ENCODE data around the gene NEBL.

Gene NEBL

GRCh38 chr10:20901110-20901509, 4.0 kb upstream of the NEBL start:
- no peak for DNase-seq (ENCODE audit: low spot score)

- DNase-seq (ENCODE audit: low spot score): no peak
Observed at GRCh38 chr10:20898866-20899535, 1.9 kb upstream of the NEBL start.

DNA sequence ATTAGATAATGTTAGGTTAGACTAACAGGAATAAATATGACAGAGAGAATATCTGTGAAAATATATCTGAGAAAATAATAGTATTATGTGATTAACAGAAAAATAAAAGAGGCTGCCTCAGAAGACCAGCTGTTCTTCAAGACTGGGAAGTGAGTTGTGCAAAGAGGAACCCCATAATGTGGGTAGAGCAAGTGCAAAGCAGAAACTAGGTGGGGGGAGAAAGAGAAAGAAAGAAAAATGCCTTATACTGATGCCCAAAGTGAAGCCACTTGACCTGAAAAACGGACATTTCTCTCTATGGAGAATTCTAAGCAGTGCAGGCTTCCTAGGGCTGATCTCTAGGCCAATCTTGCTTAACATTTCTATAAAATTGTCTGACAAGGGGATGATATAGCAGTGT, 3.8 kb downstream of the NEBL start:
- no peak for DNase-seq (ENCODE audit: low spot score)

GRCh38 chr10:20892796-20893195, 4.3 kb downstream of the NEBL start:
- no peak for DNase-seq (ENCODE audit: low spot score)

- no peak for DNase-seq (ENCODE audit: low spot score)
Observed at GRCh38 chr10:20892011-20892585, 5.0 kb downstream of the NEBL start.

DNA sequence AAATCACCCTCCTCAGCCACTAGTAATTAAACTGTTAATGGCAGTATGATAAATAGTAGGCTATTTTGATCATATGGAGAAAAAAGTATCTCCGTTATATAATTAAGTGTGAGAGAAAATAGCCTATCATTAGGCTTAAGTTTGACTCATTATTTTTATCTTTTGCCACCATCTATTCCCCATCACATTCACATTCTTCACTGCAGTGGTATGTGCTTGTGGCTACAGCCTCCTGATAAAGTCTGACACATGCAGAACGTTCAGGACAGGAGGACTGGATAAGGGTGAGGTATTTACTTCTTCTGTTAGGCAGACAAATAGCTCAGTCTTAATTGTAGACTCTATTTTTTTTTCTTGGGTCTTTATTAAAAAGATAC, 5.8 kb downstream of the NEBL start:
- peak; percentile 43 for DNase-seq (ENCODE audit: low spot score)

GRCh38 chr10:20890491-20891337, 6.4 kb downstream of the NEBL start:
- peak; percentile 33 for DNase-seq (ENCODE audit: low spot score)

DNA sequence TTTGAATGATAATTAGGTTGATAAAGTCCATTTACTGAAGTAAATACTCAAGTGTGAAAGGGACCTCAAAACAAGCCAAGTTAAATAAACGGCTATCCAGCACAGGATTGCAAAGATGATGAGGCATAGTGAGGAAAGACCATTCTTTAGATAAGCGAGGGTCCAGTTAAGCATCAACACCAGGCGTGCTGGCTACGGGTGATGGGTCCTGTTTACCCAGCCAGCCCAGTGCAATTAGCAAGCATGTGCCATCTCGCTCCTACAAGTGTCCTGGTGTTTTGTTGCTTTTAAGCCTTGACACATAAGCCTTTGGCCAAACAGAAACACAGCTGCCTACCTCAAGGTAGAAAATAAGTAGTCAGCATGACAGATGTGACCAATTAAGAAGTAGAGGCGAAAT, 7.1 kb downstream of the NEBL start:
- DNase-seq (ENCODE audit: low spot score): no peak

DNA sequence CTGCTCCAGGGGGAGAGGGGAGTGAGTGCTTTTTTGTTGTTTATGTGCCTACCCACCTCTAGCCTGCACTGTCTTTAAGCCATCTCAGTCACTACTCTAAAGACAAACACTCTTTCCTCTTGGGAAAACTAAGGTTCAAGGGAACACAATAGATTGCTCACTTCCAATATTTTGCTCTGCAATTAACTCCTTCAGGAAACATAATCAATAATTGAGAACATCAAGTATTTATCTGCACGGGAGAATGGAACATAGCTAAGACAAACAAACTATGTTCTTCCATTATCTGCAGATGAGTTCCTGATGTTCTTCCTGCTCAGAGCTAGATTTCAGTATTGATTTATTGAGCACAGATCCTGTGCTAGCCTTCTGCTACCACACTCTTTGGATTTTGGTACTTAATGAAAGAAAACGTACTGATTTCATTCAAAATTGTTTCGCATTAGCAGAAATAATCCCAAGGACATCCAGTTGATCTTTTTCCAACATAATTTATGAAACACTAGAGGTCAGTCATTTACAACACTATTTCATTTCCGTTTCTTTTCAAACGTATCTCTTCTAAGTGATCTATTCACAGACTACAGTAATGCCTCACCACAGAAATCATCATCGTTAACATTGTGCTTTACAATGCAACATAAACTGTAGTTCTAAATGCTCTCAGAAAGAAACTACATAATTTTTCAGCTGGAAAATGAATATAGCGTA, 8.3 kb downstream of the NEBL start:
- DNase-seq (ENCODE audit: low spot score): no peak

DNA sequence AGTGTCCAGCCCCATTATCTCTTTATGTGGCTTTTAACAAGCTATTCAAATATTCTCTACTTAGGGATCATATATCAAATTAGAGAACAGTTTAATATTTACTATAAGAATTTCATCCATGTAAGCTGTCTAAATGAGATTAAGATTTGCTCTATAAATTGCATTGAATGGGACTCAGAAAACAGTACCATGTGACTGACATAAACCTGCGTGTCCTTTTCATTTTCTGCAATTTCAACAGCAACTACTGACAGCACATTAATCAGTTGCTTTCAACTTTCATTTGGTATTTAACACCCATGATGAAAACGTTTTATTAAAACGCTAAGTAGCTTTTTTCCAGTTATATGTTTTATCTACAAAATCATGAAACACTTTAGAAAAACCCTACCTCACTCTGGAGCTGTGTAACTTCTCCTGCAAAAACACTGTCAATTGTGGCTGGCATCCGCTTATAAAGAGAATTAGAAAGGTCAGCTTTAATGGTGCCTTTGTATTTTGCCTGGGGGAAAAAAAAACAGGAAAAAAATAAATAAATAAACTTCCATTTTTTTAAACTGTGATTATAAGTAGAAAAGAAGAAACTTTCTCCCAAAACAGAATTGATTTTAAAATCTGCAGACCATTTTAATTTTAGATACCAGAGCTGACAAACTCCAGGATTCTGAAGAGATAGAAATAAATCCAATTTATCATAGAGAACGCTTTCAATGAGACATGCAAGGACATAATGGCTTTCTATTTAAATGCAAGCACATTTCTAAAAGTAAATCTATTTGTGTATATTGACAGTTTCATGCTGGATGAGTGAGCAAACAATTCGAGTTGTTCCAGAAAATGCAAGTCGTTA, 9.2 kb downstream of the NEBL start:
- no peak for DNase-seq (ENCODE audit: low spot score)

GRCh38 chr10:20885678-20886077, 11.4 kb downstream of the NEBL start:
- peak; percentile 76 for DNase-seq (ENCODE audit: low spot score)

DNA sequence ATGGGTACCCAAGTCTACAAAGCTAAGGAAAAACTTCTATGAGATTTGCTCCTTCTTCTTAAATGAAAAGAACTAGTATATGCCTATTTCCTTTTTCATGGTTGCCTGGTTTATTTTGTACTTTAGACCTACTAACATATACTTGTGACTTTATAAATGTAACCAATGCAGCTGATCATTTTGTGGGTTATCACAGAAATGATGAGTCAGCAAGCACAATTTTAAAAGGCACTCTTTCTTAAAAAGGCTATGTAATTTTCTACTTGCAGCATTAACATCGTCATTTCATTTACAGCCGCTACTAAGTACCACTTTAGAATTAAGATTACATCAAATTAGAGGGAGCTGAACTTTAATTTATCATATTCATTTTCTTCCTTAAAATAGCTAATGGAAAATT, 13.6 kb downstream of the NEBL start:
- DNase-seq (ENCODE audit: low spot score): no peak

GRCh38 chr10:20882091-20882490, 15.0 kb downstream of the NEBL start:
- no peak for DNase-seq (ENCODE audit: low spot score)

DNA sequence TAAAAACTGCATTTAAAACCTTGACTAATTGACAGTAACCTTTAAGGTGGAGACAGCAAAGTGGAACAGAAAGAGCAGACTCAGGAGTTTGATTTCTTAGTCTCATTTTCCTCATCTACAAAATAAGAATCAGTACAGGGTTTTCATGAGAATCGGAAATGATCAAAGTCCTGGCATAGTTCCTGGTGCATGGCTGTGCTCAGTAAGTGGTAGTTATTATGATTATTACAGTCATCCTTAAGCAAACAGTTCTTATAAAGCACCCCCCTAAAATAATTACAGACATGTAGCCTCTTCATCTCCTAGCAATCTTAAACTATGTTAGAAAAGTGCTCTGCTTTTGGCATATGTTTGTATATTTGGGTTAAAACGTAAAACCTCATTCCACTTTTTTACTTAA, 18.0 kb downstream of the NEBL start:
- DNase-seq (ENCODE audit: low spot score): no peak

DNA sequence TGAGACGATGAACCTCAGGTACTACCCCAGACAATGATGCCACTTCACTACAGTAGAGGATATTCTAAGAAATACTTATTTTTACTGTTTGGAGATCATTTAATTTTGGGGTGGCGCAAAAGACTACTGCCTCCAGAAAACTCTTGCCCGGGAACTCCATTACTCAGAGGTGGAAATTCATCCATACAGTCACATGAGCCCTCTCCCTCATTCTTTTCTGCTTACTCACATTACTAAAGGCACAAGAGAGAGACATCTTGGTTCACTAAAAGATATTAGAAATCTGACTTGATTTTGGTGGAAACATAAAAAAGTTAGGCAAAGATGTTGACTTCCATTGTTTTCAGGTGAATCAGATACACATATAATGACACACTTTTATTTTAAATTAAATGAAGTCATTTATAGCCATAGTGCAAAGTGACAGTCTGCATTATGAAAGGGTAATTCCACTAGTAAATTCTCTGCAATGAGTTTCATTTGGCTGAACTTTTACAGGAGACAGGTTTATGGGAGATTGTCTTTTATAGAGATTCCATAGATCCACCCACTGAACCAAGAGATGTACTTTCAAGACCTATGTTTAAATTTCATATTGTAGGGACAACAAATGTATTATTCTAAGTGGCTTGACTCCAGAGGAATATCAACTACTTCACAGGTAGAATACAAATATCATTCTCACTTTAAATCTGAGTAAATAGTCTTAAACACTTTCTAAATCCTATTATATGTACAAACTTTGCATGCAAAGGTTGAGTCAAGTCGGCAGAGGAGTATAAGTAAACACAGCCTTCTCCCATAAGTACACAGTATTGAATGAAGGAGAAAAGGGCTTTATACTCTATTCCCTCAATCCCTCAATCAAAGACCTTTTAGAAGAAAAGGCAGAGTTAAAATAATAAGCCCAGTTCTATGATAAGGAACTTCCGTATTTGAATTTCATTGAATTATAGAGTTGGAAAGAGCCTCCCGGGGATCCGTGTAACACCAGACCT, 18.8 kb downstream of the NEBL start:
- DNase-seq (ENCODE audit: low spot score): peak; percentile 70

DNA sequence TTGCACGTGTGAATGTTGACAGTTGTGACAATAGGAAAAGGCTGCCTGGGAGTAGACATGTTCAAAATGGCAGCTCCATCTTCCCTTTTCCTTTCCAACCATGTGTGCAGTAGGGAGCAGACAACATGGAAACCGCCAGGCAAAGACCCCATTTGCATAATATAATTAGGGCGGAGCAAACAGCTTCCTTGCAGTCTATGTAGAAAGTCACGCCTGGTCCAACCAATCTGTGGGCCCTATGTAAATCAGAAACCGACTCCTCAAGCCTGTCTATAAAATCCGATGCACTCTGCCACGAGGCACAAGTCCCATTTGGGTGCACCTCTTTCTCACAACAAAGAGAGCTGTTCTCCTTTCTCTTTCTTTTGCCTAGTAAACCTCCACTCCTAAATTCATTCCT, 19.6 kb downstream of the NEBL start:
- no peak for DNase-seq (ENCODE audit: low spot score)

GRCh38 chr10:20874261-20874660, 22.9 kb downstream of the NEBL start:
- no peak for DNase-seq (ENCODE audit: low spot score)

DNA sequence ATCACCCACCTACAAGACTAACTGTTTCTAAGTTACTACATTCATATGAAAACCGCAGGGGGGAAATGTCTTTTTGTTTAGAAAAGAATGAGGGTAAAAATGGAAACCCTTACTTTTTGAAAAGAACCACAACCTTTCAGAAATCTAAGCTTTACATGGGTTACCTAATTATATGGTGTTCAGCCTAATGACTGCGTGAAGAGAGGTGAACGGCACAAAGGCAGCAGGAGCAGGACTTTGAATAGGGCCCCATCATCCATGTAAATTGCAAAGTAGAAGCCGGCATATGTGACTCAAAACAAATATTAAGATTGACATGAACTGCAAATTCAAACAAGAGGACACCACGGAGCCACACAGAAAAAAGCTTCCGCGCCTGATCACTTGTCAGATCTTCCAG, 25.1 kb downstream of the NEBL start:
- DNase-seq (ENCODE audit: low spot score): no peak

DNA sequence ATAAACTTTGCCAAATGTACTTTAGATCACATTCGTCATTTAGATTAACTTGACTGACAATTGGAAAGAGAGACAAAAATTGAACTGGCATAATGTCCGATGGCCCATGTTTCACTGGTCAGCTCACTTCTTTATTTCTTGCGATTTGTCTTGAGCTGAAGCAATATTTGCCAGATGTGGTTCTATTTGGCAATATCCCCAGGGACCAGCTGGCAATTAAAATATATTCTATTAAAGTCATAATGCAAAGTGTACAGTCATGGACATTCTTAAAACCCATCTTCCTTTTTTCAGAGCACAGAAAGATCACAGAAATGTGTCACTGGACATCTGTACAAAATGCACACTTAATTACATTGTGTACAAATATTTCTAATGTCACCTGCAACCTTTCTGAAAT, 26.3 kb downstream of the NEBL start:
- DNase-seq (ENCODE audit: low spot score): no peak

DNA sequence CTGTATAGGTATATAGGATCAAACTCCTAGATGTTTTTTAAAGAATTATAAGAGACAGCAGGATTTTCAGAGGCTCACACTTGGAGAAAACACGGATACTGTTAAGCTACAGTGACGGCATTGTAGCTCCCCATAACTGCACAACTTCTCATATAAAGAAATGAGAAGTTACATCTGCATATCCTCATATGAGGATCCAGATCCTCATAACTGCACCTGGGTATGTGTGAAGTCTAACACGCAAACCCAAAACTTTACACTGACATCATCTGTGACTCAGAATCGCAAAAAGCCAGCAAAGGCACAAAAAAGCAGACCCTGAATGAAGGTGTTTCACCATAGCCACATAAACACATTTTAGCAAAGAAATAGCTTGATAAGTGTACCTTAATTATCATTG, 34.1 kb downstream of the NEBL start:
- no peak for DNase-seq (ENCODE audit: low spot score)
